ENCODE measurements around the gene NYNRIN. TPM values are rescaled to one million over a fixed set of nuclear protein-coding genes. Genes with fewer than 3 reads are reported as not detected.
A peak's percentile ranks its signal among the peaks of the same experiment; 100 is the strongest.

NYNRIN gene
- total RNA-seq, 1 donor from 2014 or later, result 6.0 TPM

- Histone ChIP-seq H3K4me3 (ENCODE audit: low read depth, low read length) (peak overlapping the region; percentile 68), H3K36me3 (ENCODE audit: control insufficient read depth, insufficient read depth, low read length) (peaks cover 2% of the 10 kb centered on the region), H3K27me3 (ENCODE audit: control insufficient read depth, insufficient read depth, low read length) (no peaks in the 10 kb centered on the region)
- DNase-seq (ENCODE audit: low read depth), result no peak
- TF ChIP-seq CTCF (IDR thresholded peaks at IDR 0.05; ENCODE audit: insufficient read depth, low read length, poor library complexity, severe bottlenecking), result no peak
These were observed 31.4 kb downstream of the NYNRIN start for GRCh38 chr14:24430143-24430681.

GRCh38 chr14:24430682-24431568, 32.1 kb downstream of the NYNRIN start:
- no peak for DNase-seq (ENCODE audit: low read depth)
- no peaks in the 10 kb centered on the region for H3K27me3 ChIP-seq (ENCODE audit: control insufficient read depth, insufficient read depth, low read length)

GRCh38 chr14:24431569-24432258, 32.9 kb downstream of the NYNRIN start:
- H3K27me3 ChIP-seq (ENCODE audit: control insufficient read depth, insufficient read depth, low read length), result no peaks in the 10 kb centered on the region
- no peak overlapping the region for H3K4me3 ChIP-seq (ENCODE audit: low read depth, low read length)
- peak; percentile 69 for DNase-seq (ENCODE audit: low read depth)
- peaks cover 2% of the 10 kb centered on the region for H3K36me3 ChIP-seq (ENCODE audit: control insufficient read depth, insufficient read depth, low read length)
- TF ChIP-seq CTCF (IDR thresholded peaks at IDR 0.05; ENCODE audit: insufficient read depth, low read length, poor library complexity, severe bottlenecking), result peak; percentile 97

More at GRCh38 chr14:24430682-24431568, 32.1 kb downstream of the NYNRIN start:
- TF ChIP-seq CTCF (IDR thresholded peaks at IDR 0.05; ENCODE audit: insufficient read depth, low read length, poor library complexity, severe bottlenecking), result no peak
- peaks cover 2% of the 10 kb centered on the region for H3K36me3 ChIP-seq (ENCODE audit: control insufficient read depth, insufficient read depth, low read length)
- H3K4me3 ChIP-seq (ENCODE audit: low read depth, low read length), result peak overlapping the region; percentile 68

- no peak for TF ChIP-seq CTCF (IDR thresholded peaks at IDR 0.05; ENCODE audit: insufficient read depth, low read length, poor library complexity, severe bottlenecking)
- Histone ChIP-seq H3K36me3 (ENCODE audit: control insufficient read depth, insufficient read depth, low read length) (peaks cover 4% of the 10 kb centered on the region), H3K27me3 (ENCODE audit: control insufficient read depth, insufficient read depth, low read length) (no peaks in the 10 kb centered on the region), H3K4me3 (ENCODE audit: low read depth, low read length) (no peak overlapping the region)
- DNase-seq (ENCODE audit: low read depth), result no peak
These were observed 33.7 kb downstream of the NYNRIN start for GRCh38 chr14:24432259-24433131.

- H3K4me3 ChIP-seq (ENCODE audit: low read depth, low read length), result no peak overlapping the region
- no peak for TF ChIP-seq CTCF (IDR thresholded peaks at IDR 0.05; ENCODE audit: insufficient read depth, low read length, poor library complexity, severe bottlenecking)
- no peak for DNase-seq (ENCODE audit: low read depth)
- peaks cover 4% of the 10 kb centered on the region for H3K36me3 ChIP-seq (ENCODE audit: control insufficient read depth, insufficient read depth, low read length)
- no peaks in the 10 kb centered on the region for H3K27me3 ChIP-seq (ENCODE audit: control insufficient read depth, insufficient read depth, low read length)
These were observed 35.2 kb downstream of the NYNRIN start for GRCh38 chr14:24434036-24434435.

All from kidney epithelial cell (primary cell).